ENCODE data around the gene FAM78A.

- TF ChIP-seq, protein P1, sequence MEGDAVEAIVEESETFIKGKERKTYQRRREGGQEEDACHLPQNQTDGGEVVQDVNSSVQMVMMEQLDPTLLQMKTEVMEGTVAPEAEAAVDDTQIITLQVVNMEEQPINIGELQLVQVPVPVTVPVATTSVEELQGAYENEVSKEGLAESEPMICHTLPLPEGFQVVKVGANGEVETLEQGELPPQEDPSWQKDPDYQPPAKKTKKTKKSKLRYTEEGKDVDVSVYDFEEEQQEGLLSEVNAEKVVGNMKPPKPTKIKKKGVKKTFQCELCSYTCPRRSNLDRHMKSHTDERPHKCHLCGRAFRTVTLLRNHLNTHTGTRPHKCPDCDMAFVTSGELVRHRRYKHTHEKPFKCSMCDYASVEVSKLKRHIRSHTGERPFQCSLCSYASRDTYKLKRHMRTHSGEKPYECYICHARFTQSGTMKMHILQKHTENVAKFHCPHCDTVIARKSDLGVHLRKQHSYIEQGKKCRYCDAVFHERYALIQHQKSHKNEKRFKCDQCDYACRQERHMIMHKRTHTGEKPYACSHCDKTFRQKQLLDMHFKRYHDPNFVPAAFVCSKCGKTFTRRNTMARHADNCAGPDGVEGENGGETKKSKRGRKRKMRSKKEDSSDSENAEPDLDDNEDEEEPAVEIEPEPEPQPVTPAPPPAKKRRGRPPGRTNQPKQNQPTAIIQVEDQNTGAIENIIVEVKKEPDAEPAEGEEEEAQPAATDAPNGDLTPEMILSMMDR (IDR thresholded peaks at IDR 0.05; ENCODE audit: low read depth, low read length) = no peak
- TF ChIP-seq EZH2phosphoT487 (IDR thresholded peaks at IDR 0.05; ENCODE audit: low read depth) = no peak
These were observed 24.1 kb upstream of the FAM78A start for GRCh38 chr9:131300444-131300843.

Data from OCI-LY3 (cell line).